Measurements from ENCODE around the gene MXRA8.

Gene MXRA8

GRCh38 chr1:1306070-1306660 lies 52.2 kb downstream of the MXRA8 start:
- no peaks in the 10 kb centered on the region for H3K27me3 Mint-ChIP-seq
- peaks cover 48% of the 10 kb centered on the region for H3K4me1 Mint-ChIP-seq (ENCODE audit: low read depth)
- no peaks in the 10 kb centered on the region for H3K9me3 Mint-ChIP-seq
- peak overlapping the region; percentile 78 for H3K27ac Mint-ChIP-seq
- H3K36me3 Mint-ChIP-seq (ENCODE audit: low read depth) = peaks cover 21% of the 10 kb centered on the region
- peak overlapping the region; percentile 89 for H3K4me3 Mint-ChIP-seq
- intact Hi-C loops (cut with micrococcal nuclease) = no loop called here

- peak overlapping the region; percentile 78 for H3K27ac Mint-ChIP-seq
- H3K9me3 Mint-ChIP-seq = no peaks in the 10 kb centered on the region
- intact Hi-C loops (cut with micrococcal nuclease) = no loop called here
- H3K36me3 Mint-ChIP-seq (ENCODE audit: low read depth) = peaks cover 19% of the 10 kb centered on the region
- no peaks in the 10 kb centered on the region for H3K27me3 Mint-ChIP-seq
- H3K4me3 Mint-ChIP-seq = peak overlapping the region; percentile 89
- H3K4me1 Mint-ChIP-seq (ENCODE audit: low read depth) = peaks cover 48% of the 10 kb centered on the region
These were observed 52.9 kb downstream of the MXRA8 start for GRCh38 chr1:1305300-1306069.

GRCh38 chr1:1304331-1305299 lies 53.7 kb downstream of the MXRA8 start:
- H3K4me3 Mint-ChIP-seq = peak overlapping the region; percentile 89
- H3K27ac Mint-ChIP-seq = peak overlapping the region; percentile 78
- no peaks in the 10 kb centered on the region for H3K27me3 Mint-ChIP-seq
- peaks cover 19% of the 10 kb centered on the region for H3K36me3 Mint-ChIP-seq (ENCODE audit: low read depth)
- H3K4me1 Mint-ChIP-seq (ENCODE audit: low read depth) = peaks cover 44% of the 10 kb centered on the region
- intact Hi-C loops (cut with micrococcal nuclease) = no loop called here
- no peaks in the 10 kb centered on the region for H3K9me3 Mint-ChIP-seq

- intact Hi-C loops (cut with micrococcal nuclease) = no loop called here
- Mint-ChIP-seq H3K4me3 (no peak overlapping the region), H3K27ac (peak overlapping the region; percentile 78), H3K9me3 (no peaks in the 10 kb centered on the region), H3K36me3 (ENCODE audit: low read depth) (peaks cover 22% of the 10 kb centered on the region), H3K27me3 (no peaks in the 10 kb centered on the region), H3K4me1 (ENCODE audit: low read depth) (peaks cover 39% of the 10 kb centered on the region)
These were observed 54.6 kb downstream of the MXRA8 start for GRCh38 chr1:1303736-1304135.

GRCh38 chr1:1302951-1303509 lies 55.3 kb downstream of the MXRA8 start:
- H3K27me3 Mint-ChIP-seq = no peaks in the 10 kb centered on the region
- H3K36me3 Mint-ChIP-seq (ENCODE audit: low read depth) = peaks cover 29% of the 10 kb centered on the region
- no peak overlapping the region for H3K4me3 Mint-ChIP-seq
- peaks cover 39% of the 10 kb centered on the region for H3K4me1 Mint-ChIP-seq (ENCODE audit: low read depth)
- H3K27ac Mint-ChIP-seq = no peak overlapping the region
- H3K9me3 Mint-ChIP-seq = no peaks in the 10 kb centered on the region
- intact Hi-C loops (cut with micrococcal nuclease) = no loop called here

All from dendritic cell treated with granulocyte-macrophage colony-stimulating factor and Interleukin-4, amounts not matched to agents 40 ng/mL and 50 ng/mL, for 4 days (primary cell).